CMK (cell line): ENCODE results near the gene LBHD1.
"Not testable (repeated sequence)": the region's sequence is repeated elsewhere in the genome, so short reads cannot be mapped to it uniquely, and the experiment has no call there.

Source experiments
- DNase-seq: peaks from one replicate; pipeline ENCODE4 v3.0.0-alpha.2; 2010; ENCODE audit warnings: low read depth

LBHD1 gene

GRCh38 chr11:62616957-62617356 is 55.1 kb downstream of the LBHD1 start:
- DNase-seq, result not testable (repeated sequence)

DNA sequence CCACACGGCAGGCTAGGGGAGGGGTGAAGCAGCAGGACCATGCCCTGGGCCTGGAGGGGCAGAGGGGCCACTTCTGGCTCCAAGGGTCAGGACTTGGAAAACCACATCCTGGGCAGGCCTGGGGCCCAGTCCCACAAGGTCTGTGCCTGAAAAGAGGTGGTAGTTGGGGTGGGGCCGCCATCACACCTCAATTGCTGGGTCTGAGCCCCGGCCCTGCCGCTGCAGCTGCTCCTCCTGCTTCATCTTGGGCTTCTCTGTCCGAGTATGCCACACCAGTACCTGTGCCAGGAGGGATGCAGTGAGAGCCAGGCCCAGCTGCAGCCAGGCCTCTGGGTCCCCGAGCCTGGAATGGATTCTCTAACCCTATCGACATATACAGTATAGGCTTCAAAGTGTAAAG is 56.5 kb downstream of the LBHD1 start:
- DNase-seq, result no peak

DNA sequence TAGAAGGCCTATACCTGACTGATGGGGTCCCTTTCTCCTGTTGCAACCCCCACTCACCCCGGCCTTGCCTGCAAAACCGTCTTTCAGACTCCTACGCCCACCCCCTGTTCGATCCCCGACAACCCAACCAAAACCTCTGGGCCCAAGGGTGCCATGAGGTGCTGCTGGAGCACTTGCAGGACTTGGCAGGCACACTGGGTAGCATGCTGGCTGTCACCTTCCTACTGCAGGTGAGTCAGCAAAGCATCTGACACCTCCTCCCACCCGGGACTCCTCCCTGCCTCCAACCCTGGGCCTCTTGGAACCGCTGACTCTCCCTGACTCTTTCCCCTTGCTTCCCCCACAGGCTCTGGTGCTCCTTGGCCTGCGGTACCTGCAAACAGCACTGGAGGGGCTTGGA is 57.8 kb downstream of the LBHD1 start:
- no peak for DNase-seq

GRCh38 chr11:62613291-62613778 is 58.7 kb downstream of the LBHD1 start:
- DNase-seq, result no peak
